GM19351 (cell line): ENCODE data around the gene SF3A2.

Experiments
- ATAC-seq: cut with Tn5 transposase; IDR thresholded peaks from one replicate; pipeline ENCODE4 v1.9.1; 2021; ENCODE audit warnings: mild to moderate bottlenecking, moderate library complexity; ENCODE audit not compliant: unreplicated experiment

The SF3A2 gene

DNA sequence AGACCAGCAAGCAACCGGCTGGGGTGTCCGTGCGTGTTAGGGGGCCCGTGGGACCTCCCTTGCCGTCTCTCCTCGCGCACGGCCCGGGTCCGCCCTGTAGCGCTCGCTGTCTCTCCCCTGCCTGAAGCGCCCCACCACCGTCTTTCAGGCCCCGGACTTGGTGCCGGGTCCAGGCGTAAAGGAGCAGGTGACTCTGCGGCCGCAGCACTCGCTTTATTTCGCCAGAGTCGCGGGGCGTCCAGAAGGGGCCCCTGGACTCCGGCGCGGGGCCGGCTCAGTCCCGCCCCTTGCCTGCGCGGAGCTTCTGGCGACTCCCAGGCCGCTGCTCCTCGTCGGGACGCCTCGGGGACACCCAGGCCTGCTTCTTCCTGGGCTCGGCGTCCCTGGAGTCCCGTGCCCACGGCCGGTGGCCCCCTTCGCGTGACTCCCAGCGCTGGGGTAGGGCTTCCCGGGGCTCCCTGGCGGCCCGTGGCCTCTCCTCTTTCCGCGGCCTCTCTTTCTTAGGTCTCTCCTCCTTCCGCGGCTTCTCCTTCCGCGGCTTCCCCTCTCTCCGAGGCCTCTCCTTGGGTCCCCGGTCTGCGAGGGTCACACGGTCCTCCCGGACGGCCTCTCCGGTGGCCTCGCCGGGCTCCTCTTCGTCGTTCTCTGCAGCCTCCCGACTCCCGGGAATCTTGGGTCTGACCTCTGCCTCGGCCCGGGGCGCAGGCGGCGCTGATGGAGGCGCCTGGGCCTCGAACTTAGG, 15.6 kb downstream of the SF3A2 start:
- no peak for ATAC-seq

DNA sequence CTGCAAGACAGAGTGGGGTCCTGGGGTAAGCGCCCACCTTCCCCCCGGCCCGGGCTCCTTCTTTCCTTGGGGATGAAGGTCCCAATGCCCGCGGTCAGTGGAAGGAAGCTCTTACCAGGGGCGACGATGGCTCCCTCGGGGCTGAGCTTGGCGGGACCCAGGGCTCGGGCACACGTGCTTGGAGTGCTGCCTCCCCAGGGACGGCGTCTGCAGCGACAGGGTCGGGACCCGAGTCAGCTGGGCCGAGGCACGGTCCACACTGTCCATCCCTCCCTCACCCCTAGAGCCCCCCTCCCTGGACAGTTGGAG, 16.1 kb downstream of the SF3A2 start:
- no peak for ATAC-seq

DNA sequence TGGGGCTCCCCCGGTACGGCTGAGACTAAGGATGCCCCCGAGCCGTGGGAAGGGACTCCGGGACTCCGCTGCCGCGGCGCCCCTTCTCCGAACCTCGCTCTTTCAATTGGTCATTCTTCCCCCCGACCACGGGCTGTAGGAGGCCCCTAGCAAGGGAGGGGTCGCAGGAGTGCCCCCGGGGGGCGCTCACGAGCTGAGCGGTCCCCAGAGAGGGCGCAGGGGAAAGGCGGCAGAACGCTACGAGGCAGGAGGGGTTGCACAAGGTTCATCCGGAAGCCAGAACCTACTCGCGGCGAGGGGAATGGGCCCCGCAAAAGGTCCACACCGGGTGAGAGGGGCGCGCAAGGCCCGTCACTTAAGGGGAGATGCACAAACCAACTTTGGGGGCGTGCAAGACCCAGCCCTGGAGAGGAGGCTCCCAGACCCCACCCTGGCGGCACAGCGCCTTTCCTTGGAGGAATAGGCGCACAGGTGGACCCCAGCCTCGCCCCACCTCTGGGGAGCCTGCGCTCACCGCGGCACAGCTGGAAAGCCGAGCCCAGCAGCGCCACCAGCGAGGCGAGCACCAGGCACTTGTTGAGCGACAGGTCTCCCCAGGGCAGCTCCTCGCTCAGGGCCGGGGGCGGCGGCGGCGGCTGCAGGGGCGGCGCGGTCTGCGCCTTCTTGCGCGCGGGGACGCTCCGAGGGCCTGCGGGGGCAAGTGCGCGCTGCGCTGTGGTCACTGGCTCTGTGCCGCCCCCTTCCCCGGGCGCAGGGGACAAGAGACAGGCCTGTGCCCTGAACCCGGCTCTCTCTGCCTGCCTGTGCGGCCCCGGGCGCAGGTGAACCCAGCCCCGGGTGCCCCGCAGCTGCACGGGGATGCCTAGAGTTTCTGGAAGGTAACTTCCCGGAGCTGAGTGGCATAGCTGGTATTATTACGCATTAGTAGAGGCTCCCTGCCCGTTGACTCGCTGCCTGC, 16.8 kb downstream of the SF3A2 start:
- no peak for ATAC-seq

DNA sequence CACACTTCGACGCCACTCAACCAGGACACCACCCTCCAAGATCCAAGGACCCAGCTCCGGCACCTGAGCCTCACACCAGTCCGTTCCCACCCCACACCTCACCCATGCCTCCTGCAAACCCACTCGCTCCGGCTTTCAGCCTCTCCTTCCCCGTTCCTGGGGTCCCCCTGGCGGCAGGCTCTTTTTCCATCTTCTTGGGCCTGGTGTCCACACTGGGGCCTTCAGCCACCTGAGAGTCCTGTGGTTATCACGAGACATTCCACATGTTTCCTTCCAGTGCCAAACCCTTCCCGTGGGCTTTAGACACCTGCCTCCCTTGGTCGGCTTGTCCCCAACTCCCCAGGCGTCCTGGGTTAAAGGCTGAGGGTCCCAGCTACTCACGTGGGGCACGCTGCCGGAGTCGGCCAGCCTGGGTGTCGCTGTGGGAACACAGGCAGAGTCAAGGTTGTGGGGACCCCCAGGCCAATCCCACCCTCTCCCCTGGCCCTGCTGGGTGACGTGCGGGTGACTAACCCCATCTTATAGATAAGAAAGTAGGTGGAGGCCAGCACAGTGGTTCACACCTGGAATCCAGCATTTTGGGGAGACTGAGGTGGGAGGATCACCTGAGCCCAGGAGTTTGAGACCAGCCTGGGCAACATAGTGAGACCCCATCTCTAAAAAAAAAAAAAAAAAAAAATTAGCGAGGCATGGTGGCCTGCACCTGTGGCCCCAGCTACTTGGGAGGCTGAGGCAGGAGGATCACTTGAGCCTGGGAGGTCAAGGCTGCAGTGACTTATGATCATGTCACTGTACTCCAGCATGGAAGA, 17.6 kb downstream of the SF3A2 start:
- ATAC-seq, result no peak

DNA sequence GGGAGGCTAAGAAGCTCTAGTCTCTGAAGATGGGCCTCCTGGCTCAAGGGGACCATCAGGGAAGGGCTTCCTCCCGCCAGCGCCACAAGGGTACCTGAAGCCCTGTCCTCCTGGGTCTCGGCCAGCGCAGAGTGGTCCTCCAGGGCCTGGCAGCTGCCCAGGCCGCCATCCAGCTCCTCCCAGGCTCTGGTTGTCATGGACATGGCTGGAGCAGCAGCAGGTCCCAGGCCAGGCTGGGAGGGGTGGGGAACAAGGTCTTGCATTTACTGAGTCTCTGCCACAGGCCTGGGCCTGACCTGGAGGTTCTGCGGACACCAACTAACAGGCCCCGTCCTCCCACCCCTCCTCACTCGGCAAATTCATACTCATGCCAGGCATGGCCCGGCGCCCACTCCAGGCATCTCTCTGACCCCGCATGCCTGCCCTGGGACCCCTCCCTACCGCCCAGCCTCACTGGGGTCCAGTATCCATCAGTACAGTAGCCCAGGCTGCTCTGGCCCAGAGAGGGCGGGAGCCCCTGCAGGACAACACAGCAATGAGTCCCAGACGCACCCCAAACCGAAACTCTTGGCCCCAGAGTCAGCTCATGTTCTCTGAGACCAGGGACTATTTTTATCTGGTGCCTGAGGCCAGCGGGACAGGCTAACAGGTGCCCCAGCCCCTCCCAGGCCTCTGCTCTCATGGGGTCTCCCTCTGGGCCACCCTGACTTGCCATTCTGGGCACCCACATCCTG, 18.7 kb downstream of the SF3A2 start:
- no peak for ATAC-seq

DNA sequence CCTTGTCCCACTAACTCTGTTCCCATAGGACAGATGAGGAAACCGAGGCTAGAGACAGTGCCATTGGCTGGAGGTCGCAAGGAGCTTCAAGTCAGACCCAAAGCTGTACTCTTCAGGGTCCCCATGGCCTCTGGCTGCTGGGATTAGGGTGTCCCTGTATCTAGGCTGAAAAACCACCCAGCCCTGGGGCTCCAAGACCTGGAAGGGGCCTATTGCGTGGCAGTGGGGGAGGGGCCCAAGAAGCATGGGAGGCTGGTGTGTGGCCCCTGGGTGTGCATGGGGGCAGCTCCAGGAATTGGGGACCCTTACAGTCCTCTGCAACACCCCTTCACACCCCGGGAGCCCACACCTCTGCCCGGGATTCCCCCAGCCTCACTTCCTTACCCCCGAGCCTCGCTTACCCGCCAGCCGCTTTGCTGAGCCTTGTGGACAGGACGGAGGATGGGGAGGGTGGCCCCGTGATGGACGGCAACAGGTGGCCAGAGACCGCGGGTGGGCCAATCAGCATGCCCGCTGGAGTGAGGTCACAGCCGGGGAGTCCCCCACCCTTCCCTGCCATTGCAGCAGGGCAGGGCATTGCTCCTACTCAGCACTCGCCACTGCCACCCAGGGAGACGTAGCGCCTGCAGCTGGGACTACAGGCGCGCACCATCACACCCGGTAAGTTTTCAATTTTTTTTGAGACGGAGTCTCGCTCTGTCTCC, 19.5 kb downstream of the SF3A2 start, which contains the start of gene JSRP1:
Gene JSRP1, minus strand, starts transcription at position 436 of the 704 bp plus-strand sequence. CDS start 1,103 bp downstream, outside the sequence.
- no peak for ATAC-seq

DNA sequence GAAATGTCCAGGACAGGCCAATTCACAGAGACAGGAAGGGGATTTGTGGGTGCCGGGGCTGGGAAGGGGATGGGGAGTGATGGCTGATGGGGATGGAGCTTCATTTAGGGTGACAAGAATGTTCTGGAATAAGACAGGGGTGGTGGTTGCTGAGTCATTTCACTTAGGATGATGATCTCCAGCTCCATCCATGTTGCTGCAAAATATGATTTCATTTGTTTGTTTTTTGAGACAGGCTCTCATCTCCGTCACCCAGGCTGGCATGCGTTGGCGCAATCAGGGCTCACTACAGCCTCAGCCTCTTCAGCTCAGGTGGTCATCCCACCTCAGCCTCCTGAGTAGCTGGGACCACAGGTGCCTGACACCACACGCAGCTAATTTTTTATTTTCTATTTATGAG, 22.7 kb downstream of the SF3A2 start:
- ATAC-seq, result no peak

DNA sequence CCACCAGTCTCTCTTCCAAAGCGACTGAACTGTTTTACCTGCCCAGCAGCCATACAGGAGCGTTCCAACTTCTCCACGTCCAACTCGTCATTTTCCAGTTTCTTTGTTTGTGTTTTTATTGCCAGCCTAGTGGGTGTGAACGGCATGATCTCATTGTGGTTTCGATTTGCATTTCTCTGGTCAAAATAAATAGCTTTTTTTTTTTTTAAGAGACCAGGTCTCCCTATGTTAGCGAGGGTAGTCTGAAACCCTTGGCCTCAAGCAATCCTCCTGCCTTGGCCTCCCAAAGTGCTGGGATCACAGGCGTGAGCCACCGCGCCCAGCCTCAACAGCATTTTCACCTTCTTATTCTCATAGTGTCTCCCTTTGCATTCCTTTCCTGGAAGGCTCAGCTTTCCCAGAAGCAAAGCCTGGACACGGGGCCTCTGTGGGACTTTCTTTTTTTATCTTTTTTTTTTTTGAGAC, 23.7 kb downstream of the SF3A2 start:
- no peak for ATAC-seq

DNA sequence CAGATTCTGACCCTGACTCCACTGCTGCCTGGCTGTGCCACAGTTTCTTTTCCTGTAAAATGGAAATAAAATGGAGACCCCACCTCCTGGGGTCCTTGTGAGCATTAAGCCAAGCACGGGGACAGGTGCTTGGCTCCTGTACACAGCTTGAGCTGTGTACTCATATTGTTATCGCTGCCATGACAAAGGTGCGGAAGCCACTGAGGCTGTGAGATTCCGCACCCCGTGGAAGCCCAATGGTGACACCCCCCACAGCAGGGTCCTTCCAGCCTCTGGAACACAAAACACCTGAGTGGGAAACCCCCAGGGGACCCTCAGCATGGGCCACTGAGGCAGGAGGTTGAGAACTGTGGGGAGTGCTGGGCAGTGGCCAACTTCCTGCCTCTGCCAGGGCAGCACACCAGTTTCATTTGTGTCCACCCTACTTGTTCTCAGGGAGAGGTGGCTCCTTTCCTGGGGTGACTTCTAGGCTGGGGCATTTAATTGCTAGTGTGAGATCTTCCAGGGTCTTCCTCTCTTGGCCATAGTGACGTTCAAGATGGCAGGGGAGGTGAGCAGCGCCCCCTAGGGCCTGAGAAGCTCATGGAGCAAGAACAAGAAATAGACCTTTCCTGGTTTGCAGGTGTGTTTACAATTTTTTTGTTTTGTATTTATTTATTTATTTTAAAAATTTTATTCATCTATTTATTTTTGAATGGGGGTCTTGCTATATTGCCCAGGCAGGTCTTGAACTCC, 25.0 kb downstream of the SF3A2 start:
- ATAC-seq, result no peak

DNA sequence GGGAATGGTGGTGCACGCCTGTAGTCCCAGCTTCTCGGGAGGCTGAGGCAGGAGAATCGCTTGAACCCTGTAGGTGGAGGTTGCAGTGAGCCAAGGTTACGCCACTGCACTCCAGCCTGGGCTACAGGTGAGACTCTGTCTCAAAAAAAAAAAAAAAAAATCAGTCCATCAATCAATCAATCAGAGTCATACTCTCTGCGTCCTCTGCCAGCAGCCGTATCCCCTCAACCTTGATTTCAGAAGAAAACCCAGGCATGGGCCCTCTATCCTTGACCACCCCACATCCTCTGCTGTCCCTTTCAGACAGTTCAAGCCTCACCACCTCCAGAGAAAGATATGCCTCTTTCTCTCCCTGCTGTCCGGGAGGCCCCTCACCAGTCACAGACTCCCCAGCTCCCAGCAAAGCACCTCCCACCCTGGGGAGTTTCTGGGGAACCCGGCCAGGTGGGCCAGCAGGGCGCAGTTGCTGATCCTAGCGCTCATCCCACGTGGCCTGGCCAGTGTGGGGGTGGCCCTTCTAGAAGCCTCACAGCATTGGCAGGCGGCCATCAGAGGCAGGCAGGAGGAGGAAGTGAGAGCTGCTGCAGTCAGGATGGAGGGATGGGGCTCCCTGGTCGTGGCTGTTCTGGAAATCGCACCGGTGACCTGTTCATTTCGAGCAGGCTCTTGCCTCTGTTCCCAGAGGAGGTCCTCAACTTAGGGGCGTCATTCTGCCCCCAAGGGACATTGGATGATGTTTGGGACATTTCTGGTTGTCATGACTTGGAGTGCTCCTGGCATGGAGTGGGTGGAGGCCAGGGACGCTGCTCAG, 29.8 kb downstream of the SF3A2 start:
- no peak for ATAC-seq

DNA sequence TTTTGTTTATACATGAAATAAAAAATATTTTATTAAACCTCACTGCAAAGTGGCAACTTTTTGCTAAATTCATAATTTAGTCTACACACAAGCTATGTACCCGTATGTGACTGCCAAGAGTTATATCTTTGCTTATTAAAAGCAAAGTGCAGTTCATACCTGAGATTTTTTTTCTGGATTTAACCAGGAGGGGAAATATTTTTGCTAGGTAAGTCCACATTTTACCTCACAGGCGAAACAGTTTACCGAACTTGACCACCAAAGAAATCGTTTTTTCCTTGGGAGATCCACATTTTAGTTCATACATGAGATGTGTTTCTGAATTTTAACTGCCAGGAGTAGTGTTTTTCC, 31.8 kb downstream of the SF3A2 start:
- ATAC-seq, result no peak

DNA sequence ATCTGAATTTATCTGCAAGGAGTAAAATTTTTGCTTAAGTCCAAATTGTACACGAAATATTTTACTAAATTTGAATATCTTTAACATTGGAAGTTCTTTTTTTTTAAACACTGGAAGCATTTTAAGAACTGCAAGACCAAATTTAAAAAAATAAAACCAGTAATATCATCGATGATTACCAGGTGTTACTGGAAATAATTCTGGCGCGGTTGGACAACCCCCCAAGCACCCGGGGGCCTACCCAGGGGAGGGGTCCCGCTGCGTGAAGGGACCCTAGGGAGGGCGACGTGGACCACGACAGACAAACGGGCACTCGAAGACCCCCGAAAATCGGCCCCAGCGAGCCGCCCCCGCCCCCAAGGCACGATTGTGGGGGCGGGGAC, 32.2 kb downstream of the SF3A2 start:
- ATAC-seq, result no peak

DNA sequence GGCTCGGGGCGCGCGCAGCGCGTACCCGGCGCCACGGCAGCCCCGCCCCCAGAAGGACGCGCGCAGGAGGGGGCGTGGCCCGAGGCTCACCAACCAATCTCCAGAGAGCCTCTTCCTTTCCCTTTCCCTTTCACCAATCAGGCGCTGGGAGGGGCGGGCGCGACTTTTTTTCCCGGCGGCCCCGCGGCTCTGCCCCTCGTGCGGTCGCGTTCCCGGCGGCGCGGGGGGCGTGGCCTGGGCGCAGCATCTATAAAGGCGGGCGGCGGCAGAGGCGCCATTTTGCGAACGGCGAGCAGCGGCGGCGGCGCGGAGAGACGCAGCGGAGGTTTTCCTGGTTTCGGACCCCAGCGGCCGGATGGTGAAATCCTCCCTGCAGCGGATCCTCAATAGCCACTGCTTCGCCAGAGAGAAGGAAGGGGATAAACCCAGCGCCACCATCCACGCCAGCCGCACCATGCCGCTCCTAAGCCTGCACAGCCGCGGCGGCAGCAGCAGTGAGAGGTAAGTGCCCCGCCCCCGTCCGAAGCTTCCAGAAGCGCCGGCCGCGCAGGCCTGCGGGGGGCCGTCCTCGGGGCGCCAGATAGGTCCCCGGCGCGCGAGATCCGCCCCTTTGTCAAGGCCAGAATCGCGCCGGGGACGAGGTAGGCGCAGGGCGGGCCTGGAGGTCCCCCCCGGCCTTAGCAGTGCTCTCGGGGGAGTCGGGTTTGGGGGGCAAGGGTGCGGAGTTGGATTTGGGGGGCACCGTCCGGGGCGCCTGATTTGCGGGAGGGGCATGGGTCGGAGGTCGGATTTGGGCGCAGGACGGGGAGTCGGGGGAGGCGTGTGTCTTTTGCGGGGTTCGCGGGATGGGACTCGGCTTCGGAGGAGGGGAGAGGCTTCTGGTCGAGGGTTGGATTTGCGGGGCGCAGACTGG, 32.9 kb downstream of the SF3A2 start:
- ATAC-seq, result peak; percentile 55

DNA sequence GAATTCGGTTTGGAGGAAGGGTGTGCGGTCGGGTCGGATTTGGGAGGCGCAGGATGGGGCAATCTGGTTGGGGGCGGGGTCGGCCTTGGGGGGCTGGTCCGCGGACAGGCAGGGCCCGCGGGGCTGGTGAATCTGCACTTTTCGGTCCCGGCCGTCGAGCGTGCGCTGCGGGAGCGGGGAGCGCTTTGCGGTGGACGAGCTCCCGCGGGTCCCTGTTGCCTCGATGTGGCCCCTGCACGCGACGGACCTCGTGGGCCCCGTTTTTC, 33.5 kb downstream of the SF3A2 start:
- no peak for ATAC-seq

DNA sequence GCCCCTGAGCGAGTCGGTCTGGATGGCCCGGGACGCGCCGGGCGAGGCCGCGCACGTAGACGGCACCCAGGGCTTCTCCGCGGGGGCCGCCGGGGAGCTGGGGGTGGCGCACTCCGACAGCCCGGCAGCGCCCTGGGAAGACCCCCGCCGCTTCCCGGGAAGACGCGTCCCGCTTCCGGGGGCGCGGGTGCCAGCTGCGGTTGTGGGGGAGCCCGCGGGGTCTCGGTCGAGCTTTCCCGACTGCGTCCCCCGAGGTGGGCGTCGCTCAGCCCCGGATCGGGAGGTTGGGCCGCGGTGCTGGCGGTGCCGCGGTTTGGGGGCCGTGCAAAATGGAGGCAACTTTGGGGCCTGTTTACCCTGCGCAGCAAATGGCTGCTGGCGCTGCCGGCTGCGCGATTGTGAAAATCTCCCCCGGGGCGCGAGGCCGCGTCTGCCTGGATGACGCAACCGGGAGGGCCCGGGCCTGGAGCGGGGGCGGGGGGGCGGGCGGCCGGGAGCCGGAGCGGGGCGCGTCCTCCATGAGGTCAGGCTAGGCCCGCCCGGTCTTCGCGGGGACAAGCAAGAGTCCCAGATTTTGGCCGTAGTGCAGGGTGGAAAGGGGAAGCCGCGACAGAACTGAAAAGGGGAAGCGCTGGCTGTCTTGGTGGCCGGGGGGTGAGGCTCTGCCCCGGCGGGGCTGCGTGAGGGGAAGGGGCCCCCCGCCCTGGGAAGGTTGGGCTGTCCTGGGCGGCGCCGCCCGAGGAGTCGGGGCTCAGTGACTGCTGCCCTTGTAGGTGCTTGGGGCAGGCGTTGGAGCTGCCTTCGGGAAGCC, 34.0 kb downstream of the SF3A2 start:
- ATAC-seq, result no peak

DNA sequence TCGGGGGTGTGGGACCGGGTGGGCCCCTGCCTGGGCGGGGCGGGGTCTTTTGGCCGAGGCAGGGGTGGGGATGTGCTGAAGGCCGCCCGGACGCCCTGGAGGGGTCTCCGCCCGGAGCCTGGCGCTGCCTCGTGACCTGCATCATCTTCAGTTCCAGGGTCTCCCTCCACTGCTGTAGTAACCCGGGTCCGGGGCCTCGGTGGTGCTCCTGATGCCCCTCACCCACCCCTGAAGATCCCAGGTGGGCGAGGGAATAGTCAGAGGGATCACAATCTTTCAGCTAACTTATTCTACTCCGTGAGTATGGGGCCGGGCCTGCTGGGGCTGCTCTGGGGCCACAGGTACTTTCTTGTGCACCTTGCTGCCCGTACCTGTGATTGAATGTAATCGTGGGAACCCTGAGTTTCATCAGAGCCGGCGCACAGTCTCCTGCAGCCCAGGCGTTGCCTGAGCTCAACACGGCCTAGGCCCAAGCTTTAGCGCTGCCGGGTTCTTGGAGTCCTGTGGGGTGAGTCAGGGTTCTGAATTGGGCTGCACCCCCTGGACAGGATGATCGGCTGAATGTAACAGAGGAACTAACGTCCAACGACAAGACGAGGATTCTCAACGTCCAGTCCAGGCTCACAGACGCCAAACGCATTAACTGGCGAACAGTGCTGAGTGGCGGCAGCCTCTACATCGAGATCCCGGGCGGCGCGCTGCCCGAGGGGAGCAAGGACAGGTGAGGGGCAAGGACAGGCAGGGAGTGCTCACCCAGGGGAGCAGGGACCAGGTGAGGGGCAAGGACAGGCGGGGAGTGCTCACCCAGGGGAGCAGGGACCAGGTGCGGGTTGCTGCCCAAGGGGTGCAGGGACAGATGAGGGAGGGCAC, 34.8 kb downstream of the SF3A2 start:
- no peak for ATAC-seq
